GM19324 (cell line): ENCODE results near the gene PARP14.
"Not testable (repeated sequence)": the region's sequence is repeated elsewhere in the genome, so short reads cannot be mapped to it uniquely, and the experiment has no call there.

Experiments
- ATAC-seq: cut with Tn5 transposase; IDR thresholded peaks from one replicate; pipeline ENCODE4 v1.9.1; 2021; ENCODE audit warnings: mild to moderate bottlenecking, moderate library complexity; ENCODE audit not compliant: unreplicated experiment, low FRiP score

PARP14 gene

GRCh38 chr3:122678506-122678905 is 2.1 kb upstream of the PARP14 start:
- ATAC-seq, result no peak

GRCh38 chr3:122679085-122679881 is 1.4 kb upstream of the PARP14 start:
- peak; percentile 43 for ATAC-seq

- ATAC-seq, result peak; percentile 17
These were observed 661 bp upstream of the PARP14 start for GRCh38 chr3:122679882-122680474.

- no peak for ATAC-seq
These were observed 790 bp downstream of the PARP14 start for GRCh38 chr3:122681284-122681973.

GRCh38 chr3:122681974-122682409 is 1.4 kb downstream of the PARP14 start:
- no peak for ATAC-seq

- ATAC-seq, result not testable (repeated sequence)
These were observed 2.3 kb downstream of the PARP14 start for GRCh38 chr3:122682778-122683411.

GRCh38 chr3:122687298-122687697 is 6.7 kb downstream of the PARP14 start:
- ATAC-seq, result no peak

- no peak for ATAC-seq
These were observed 8.4 kb downstream of the PARP14 start for GRCh38 chr3:122688996-122689395.

- ATAC-seq, result no peak
These were observed 8.9 kb downstream of the PARP14 start for GRCh38 chr3:122689587-122689986.

- ATAC-seq, result no peak
These were observed 9.5 kb downstream of the PARP14 start for GRCh38 chr3:122690096-122690495.

- ATAC-seq, result no peak
These were observed 10.6 kb downstream of the PARP14 start for GRCh38 chr3:122691195-122691594.

- no peak for ATAC-seq
These were observed 12.0 kb downstream of the PARP14 start for GRCh38 chr3:122692674-122693073.

GRCh38 chr3:122694966-122695365 is 14.3 kb downstream of the PARP14 start:
- ATAC-seq, result peak; percentile 41

- ATAC-seq, result no peak
These were observed 15.4 kb downstream of the PARP14 start for GRCh38 chr3:122695927-122696561.

- no peak for ATAC-seq
These were observed 17.4 kb downstream of the PARP14 start for GRCh38 chr3:122697952-122698620.

GRCh38 chr3:122700193-122700592 is 19.6 kb downstream of the PARP14 start:
- ATAC-seq, result no peak

GRCh38 chr3:122705379-122705778 is 24.7 kb downstream of the PARP14 start:
- ATAC-seq, result no peak

GRCh38 chr3:122710616-122711251 is 30.1 kb downstream of the PARP14 start:
- ATAC-seq, result not testable (repeated sequence)

- ATAC-seq, result no peak
These were observed 33.6 kb downstream of the PARP14 start for GRCh38 chr3:122714273-122714672.
